ENCODE measurements around the gene CDYL.

DNA sequence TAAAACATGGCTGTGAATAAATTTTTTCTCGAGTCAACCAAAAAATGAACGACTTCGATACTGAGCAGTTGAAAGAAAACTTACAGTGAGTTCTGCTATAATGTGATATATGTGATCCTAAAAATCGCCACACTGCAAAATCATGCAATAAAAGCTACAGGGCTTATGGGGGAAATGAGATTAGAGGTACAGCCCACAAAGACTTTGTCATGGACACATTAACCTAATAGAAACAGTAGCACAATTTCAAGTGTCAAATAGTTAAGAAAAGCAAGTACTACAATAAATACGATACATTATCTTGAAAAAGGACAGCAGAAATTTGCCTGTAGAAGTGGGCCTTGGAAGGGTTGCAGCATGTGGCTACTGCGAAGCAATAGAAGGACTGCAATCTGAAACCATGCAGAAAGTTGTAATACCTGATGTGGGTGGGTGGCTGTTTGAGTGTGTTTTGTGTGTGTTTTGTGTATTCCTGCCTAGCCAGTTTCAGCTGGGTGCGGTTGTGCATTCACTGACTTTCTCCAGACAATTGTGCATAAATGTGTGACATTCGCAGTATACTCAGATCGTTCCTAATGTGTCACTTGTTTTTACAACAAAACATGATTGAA lies 148.6 kb downstream of the CDYL start:
- TF ChIP-seq, protein P1, sequence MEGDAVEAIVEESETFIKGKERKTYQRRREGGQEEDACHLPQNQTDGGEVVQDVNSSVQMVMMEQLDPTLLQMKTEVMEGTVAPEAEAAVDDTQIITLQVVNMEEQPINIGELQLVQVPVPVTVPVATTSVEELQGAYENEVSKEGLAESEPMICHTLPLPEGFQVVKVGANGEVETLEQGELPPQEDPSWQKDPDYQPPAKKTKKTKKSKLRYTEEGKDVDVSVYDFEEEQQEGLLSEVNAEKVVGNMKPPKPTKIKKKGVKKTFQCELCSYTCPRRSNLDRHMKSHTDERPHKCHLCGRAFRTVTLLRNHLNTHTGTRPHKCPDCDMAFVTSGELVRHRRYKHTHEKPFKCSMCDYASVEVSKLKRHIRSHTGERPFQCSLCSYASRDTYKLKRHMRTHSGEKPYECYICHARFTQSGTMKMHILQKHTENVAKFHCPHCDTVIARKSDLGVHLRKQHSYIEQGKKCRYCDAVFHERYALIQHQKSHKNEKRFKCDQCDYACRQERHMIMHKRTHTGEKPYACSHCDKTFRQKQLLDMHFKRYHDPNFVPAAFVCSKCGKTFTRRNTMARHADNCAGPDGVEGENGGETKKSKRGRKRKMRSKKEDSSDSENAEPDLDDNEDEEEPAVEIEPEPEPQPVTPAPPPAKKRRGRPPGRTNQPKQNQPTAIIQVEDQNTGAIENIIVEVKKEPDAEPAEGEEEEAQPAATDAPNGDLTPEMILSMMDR (IDR thresholded peaks at IDR 0.05): no peak
- TF ChIP-seq POLR2A (IDR thresholded peaks at IDR 0.05): no peak

Data from lower leg skin (tissue), 3 donors.